Smooth muscle cell (in vitro differentiated cells): Measurements from ENCODE around the gene MCAT. TPM values are rescaled to one million over a fixed set of nuclear protein-coding genes. Genes with fewer than 3 reads are reported as not detected.

ENCODE experiments used
- DNase-seq: peaks from one replicate; lab custom pipeline; 2025; ENCODE audit not compliant: unreplicated experiment; lab: John Stamatoyannopoulos, UW
- H2AFZ ChIP-seq: fragments of 200-600 bp; sonication (generic); 2 replicates; pipeline ENCODE4 v1.6.0; 2016; ENCODE audit warnings: antibody characterized with exemption, low read depth, mild to moderate bottlenecking
- H3F3A ChIP-seq: fragments of 200-600 bp; sonication (generic); 2 replicates; pipeline ENCODE4 v1.6.0; 2017; ENCODE audit warnings: antibody characterized with exemption, low read depth
- H3K27ac ChIP-seq: fragments of 200-600 bp; sonication (generic); 2 replicates; pipeline ENCODE4 v1.5.1; 2016; ENCODE audit warnings: low read depth, mild to moderate bottlenecking
- H3K27me3 ChIP-seq: fragments of 200-600 bp; sonication (generic); 2 replicates; pipeline ENCODE4 v1.6.1; 2016; ENCODE audit warnings: low read depth, mild to moderate bottlenecking
- H3K36me3 ChIP-seq: fragments of 200-600 bp; sonication (generic); 2 replicates; pipeline ENCODE4 v1.5.1; 2016; ENCODE audit warnings: low read depth
- H3K4me1 ChIP-seq: fragments of 200-600 bp; sonication (generic); 2 replicates; pipeline ENCODE4 v1.5.1; 2016; ENCODE audit warnings: low read depth
- H3K4me2 ChIP-seq: fragments of 200-600 bp; sonication (generic); 2 replicates; pipeline ENCODE4 v1.6.0; 2016; ENCODE audit warnings: mild to moderate bottlenecking
- H3K4me3 ChIP-seq: fragments of 200-600 bp; sonication (generic); 2 replicates; pipeline ENCODE4 v1.5.1; 2016; ENCODE audit warnings: mild to moderate bottlenecking
- H3K79me2 ChIP-seq: fragments of 200-600 bp; sonication (generic); 2 replicates; pipeline ENCODE4 v1.6.0; 2016; ENCODE audit warnings: low read depth, mild to moderate bottlenecking
- H3K9ac ChIP-seq: fragments of 200-600 bp; sonication (generic); 2 replicates; pipeline ENCODE4 v1.6.0; 2016; ENCODE audit warnings: low read depth
- H3K9me3 ChIP-seq: fragments of 200-600 bp; sonication (generic); replicated peaks from 2 replicates; pipeline ENCODE4 v1.5.1; 2016; ENCODE audit warnings: low read depth
- H4K20me1 ChIP-seq: fragments of 200-600 bp; sonication (generic); 2 replicates; pipeline ENCODE4 v1.6.0; 2016; ENCODE audit warnings: low read depth
- WGBS: methylation state at CpG from one replicate; pipeline ENCODE4 v1.1.7; 2016; ENCODE audit warnings: low lambda C conversion rate; 5-methylcytosine and 5-hydroxymethylcytosine counted together
- polyA plus RNA-seq: library from polyadenylated mRNA; unstranded; fragments of >200 nt; fragmentation: Nextera tagmentation; extraction: Ambion mirVana; gene quantifications from 2 replicates; pipeline ENCODE4 v1.2.1, GENCODE V29; 2016
- total RNA-seq: library from RNA; depleted of rRNA; stranded (reverse); fragments of >200 nt; gene quantifications from 2 replicates; pipeline ENCODE4 v1.2.3, GENCODE V29; 2014
- TF ChIP-seq, protein P1 (sequence below): fragments of 200-600 bp; sonication (generic); IDR thresholded peaks from 2 replicates; pipeline ENCODE4 v1.5.1; 2017; ENCODE audit warnings: borderline replicate concordance, mild to moderate bottlenecking, antibody characterized with exemption; ENCODE audit not compliant: insufficient read depth, poor library complexity, severe bottlenecking

The MCAT gene
- total and polyA plus RNA-seq, 2 experiments from 2014 or later = 9.3 to 16.1 TPM

DNA sequence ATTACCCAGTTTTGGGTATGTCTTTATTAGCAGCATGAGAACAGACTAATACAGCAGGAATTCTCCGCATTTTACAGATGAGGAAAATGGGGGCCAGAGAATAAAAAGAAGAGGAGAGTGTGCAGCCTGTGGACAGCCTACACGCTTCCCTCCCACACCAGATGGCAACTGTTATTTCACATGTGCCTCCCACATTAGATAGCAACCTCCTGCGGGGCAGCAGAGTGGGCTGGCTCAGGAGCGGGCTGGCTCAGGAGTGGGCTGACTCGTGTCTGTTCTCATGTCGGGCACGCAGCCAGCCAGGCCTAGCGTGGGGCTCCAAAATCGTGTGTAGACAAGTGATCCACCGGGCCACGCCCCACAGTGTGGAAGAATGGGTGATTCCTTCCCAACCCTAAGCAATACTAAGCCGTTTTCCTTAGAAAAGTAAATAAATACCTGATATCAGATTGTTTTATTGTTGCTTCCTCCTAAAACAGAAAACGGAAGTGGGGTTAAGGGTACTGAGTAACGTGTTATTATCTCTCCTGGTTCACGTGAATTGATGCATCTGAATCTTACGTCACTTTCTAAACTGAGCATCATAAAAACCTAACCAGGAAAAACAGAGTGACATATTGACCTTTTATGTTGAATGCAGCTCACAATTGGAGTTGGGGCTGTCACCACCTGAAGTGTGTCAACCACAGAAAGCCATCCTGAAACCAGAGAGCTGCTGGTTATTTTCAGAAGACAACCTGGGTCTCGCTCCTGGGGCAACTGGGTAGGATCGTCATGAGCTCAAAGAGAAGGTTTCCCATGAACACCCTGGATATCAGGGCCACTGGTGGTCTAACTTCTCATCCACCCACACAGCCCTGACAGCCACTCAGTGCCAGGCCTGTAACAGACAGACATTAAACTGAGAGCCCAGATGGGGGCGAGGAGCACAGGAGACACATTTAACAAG, 57.3 kb downstream of the MCAT start:
- Histone ChIP-seq H3K4me1 (no peaks in the 10 kb centered on the region), H3F3A (no peaks in the 10 kb centered on the region), H3K79me2 (no peaks in the 10 kb centered on the region), H3K36me3 (no peaks in the 10 kb centered on the region), H3K27me3 (no peaks in the 10 kb centered on the region), H4K20me1 (no peaks in the 10 kb centered on the region), H3K4me3 (no peak overlapping the region), H3K4me2 (no peak overlapping the region), H3K9me3 (no peaks in the 10 kb centered on the region), H2AFZ (no peak overlapping the region), H3K9ac (no peak overlapping the region), H3K27ac (no peak overlapping the region)
- WGBS = 88% methylated on average over 19 of the region's 19 CpGs
- no peak for DNase-seq
- TF ChIP-seq, protein P1, sequence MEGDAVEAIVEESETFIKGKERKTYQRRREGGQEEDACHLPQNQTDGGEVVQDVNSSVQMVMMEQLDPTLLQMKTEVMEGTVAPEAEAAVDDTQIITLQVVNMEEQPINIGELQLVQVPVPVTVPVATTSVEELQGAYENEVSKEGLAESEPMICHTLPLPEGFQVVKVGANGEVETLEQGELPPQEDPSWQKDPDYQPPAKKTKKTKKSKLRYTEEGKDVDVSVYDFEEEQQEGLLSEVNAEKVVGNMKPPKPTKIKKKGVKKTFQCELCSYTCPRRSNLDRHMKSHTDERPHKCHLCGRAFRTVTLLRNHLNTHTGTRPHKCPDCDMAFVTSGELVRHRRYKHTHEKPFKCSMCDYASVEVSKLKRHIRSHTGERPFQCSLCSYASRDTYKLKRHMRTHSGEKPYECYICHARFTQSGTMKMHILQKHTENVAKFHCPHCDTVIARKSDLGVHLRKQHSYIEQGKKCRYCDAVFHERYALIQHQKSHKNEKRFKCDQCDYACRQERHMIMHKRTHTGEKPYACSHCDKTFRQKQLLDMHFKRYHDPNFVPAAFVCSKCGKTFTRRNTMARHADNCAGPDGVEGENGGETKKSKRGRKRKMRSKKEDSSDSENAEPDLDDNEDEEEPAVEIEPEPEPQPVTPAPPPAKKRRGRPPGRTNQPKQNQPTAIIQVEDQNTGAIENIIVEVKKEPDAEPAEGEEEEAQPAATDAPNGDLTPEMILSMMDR = no peak

Other genes with a start within 250 kb of the MCAT start
- gene PACSIN2, start 128.2 kb downstream of the MCAT start, total RNA-seq = 26.3 and 34.7 TPM in 2 replicates
- 41.1 and 53.9 TPM in 2 replicates for gene PACSIN2, start 128.2 kb downstream of the MCAT start, polyA plus RNA-seq
- gene TTLL1, start 54.0 kb downstream of the MCAT start, total RNA-seq = 12.7 and 16.2 TPM in 2 replicates
- gene TTLL1, start 54.0 kb downstream of the MCAT start, polyA plus RNA-seq = 14.6 and 17.7 TPM in 2 replicates
- gene BIK, start 32.6 kb downstream of the MCAT start, total RNA-seq = 2.7 and 3.9 TPM in 2 replicates
- gene BIK, start 32.6 kb downstream of the MCAT start, polyA plus RNA-seq = 1.9 and 6.1 TPM in 2 replicates
- gene TSPO, start 8.2 kb upstream of the MCAT start, total RNA-seq = 154 and 170 TPM in 2 replicates
- gene TSPO, start 8.2 kb upstream of the MCAT start, polyA plus RNA-seq = 234 and 251 TPM in 2 replicates
- 19.1 and 23.5 TPM in 2 replicates for gene TTLL12, start 43.7 kb upstream of the MCAT start, total RNA-seq
- 31.6 and 39.1 TPM in 2 replicates for gene TTLL12, start 43.7 kb upstream of the MCAT start, polyA plus RNA-seq
- gene SCUBE1, start 200.0 kb upstream of the MCAT start, total RNA-seq = 5.1 and 13.4 TPM in 2 replicates
- 7.2 and 16.3 TPM in 2 replicates for gene SCUBE1, start 200.0 kb upstream of the MCAT start, polyA plus RNA-seq